Vagina (tissue), 2 donors: ENCODE results near the gene DNAJC4. TPM values are rescaled to one million over a fixed set of nuclear protein-coding genes. Genes with fewer than 3 reads are reported as not detected.
A peak's percentile ranks its signal among the peaks of the same experiment; 100 is the strongest.

Source experiments
- DNase-seq, 2 donors: peaks; one replicate each; pipeline ENCODE4 v3.0.0-alpha.2; 2017; ENCODE audit errors: extremely low spot score in 2 of 2
- H3K27ac ChIP-seq: fragments of 200-600 bp; sonication (generic); one replicate; pipeline ENCODE4 v1.5.1; 2019
- H3K27me3 ChIP-seq: fragments of 200-600 bp; sonication (generic); one replicate; pipeline ENCODE4 v1.5.1; 2019
- H3K36me3 ChIP-seq, 2 donors: fragments of 200-600 bp; sonication (generic); one replicate each; pipeline ENCODE4 v1.5.1; 2017 to 2019
- H3K4me1 ChIP-seq: fragments of 200-600 bp; sonication (generic); one replicate; pipeline ENCODE4 v1.5.1; 2019
- H3K4me3 ChIP-seq, 2 donors: fragments of 200-600 bp; sonication (generic); 1 replicate in 1 of 2; 2 replicates in 1 of 2; pipeline ENCODE4 v1.5.1; 2016 to 2019
- H3K9me3 ChIP-seq: fragments of 200-600 bp; sonication (generic); one replicate; pipeline ENCODE4 v1.5.1; 2019
- POLR2A ChIP-seq, 2 donors: fragments of 450-650 bp; IDR thresholded peaks; one replicate each; pipeline ENCODE4 v1.6.1; 2017; ENCODE audit warnings: antibody characterized with exemption in 2 of 2, mild to moderate bottlenecking in 2 of 2, moderate library complexity in 2 of 2
- POLR2AphosphoS5 ChIP-seq, 2 donors: sonication (generic); formaldehyde crosslinking; IDR thresholded peaks; one replicate each; pipeline ENCODE4 v1.9.0; 2017; ENCODE audit warnings: antibody characterized with exemption in 2 of 2, mild to moderate bottlenecking in 2 of 2, low read depth in 1 of 2; ENCODE audit not compliant: insufficient read depth in 1 of 2
- intact Hi-C: fragments of 100-400 bp; cut with DNase I; formaldehyde crosslinking; loops from one replicate; pipeline ENCODE4 v1.15.1; 2023
- total RNA-seq: library from RNA; depleted of rRNA; stranded (reverse); fragments of >200 nt; gene quantifications from one replicate; pipeline ENCODE4 v1.2.3, GENCODE V29; 2016
- TF ChIP-seq, protein P1 (sequence below), 3 experiments: fragments of 450-650 bp in 2 of 3; fragments of 200-600 bp in 1 of 3; sonication (generic) in 1 of 3; IDR thresholded peaks; one replicate each; pipeline ENCODE4 v1.5.1; 2017 to 2019; ENCODE audit warnings: antibody characterized with exemption in 3 of 3, mild to moderate bottlenecking in 2 of 3, moderate library complexity in 2 of 3

Gene DNAJC4
- total RNA-seq, 1 donor from 2014 or later: 43.7 TPM

DNA sequence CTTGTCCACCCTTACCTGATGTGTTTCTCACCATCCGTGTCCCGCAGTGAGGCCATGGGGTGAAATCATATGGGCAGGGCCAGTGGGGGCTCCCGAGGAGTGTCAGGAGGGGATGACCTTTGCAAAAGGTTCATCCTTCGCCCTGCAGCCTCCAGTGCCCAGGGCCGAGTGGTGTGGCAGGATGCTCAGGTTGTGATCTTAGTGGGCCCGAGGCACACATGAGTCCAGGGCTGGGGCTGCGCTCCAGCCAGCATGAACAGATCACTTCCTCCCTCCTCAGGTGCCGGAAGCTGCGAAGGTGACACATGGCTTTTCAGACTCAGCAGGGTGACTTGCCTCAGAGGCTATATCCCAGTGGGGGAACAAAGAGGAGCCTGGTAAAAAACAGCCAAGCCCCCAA is 7.7 kb downstream of the DNAJC4 start:
- Histone ChIP-seq H3K9me3 (no peaks in the 10 kb centered on the region), H3K4me3 (no peak overlapping the region), H3K27ac (peak overlapping the region; percentile 56), H3K36me3 (peaks cover 0 to 18% of the 10 kb centered on the region in 2 donors), H3K4me1 (peaks cover 57% of the 10 kb centered on the region), H3K27me3 (no peaks in the 10 kb centered on the region)
- no peak for TF ChIP-seq POLR2AphosphoS5 (IDR thresholded peaks at IDR 0.05; ENCODE audit: insufficient read depth in 1 of 2, low read depth in 1 of 2)
- no peak for TF ChIP-seq POLR2A (IDR thresholded peaks at IDR 0.05)
- TF ChIP-seq, protein P1, sequence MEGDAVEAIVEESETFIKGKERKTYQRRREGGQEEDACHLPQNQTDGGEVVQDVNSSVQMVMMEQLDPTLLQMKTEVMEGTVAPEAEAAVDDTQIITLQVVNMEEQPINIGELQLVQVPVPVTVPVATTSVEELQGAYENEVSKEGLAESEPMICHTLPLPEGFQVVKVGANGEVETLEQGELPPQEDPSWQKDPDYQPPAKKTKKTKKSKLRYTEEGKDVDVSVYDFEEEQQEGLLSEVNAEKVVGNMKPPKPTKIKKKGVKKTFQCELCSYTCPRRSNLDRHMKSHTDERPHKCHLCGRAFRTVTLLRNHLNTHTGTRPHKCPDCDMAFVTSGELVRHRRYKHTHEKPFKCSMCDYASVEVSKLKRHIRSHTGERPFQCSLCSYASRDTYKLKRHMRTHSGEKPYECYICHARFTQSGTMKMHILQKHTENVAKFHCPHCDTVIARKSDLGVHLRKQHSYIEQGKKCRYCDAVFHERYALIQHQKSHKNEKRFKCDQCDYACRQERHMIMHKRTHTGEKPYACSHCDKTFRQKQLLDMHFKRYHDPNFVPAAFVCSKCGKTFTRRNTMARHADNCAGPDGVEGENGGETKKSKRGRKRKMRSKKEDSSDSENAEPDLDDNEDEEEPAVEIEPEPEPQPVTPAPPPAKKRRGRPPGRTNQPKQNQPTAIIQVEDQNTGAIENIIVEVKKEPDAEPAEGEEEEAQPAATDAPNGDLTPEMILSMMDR (IDR thresholded peaks at IDR 0.05): no peak
- intact Hi-C loops: loop anchor here (5.0 kb wide), 1 partner anchor 69 kb away; the partner anchor contains the start of gene ESRRA
- no peak for DNase-seq

DNA sequence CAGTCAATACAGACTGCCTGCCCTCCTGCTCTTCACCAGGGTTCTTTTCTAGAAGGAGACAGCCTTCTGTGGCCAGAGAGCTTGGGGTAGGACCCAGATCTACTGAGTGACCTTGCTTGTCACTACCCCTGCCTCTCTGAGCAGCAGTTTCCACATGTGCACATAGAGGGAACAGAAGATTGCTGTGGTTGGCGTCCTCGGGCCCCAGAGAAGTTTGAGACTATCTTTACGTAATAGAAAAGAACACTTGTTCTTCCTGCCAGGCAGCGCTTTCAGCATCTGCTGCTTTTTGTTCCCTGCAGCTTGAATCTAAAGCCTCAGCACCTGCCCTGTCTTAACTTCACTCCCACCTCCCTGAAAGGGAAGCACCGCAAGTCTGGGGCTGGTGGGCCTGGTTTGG is 8.7 kb downstream of the DNAJC4 start:
- no peaks in the 10 kb centered on the region for H3K9me3 ChIP-seq
- H3K27me3 ChIP-seq: no peaks in the 10 kb centered on the region
- no peak for DNase-seq
- TF ChIP-seq POLR2AphosphoS5 (IDR thresholded peaks at IDR 0.05; ENCODE audit: insufficient read depth in 1 of 2, low read depth in 1 of 2) (no peak), POLR2A (IDR thresholded peaks at IDR 0.05) (no peak)
- TF ChIP-seq, protein P1 (IDR thresholded peaks at IDR 0.05): no peak
- peak overlapping the region; percentile 100 for H3K27ac ChIP-seq
- intact Hi-C loops: loop anchor here (5.0 kb wide), 1 partner anchor 68 kb away; the partner anchor contains the start of gene ESRRA
- peaks cover 58% of the 10 kb centered on the region for H3K4me1 ChIP-seq
- H3K36me3 ChIP-seq: peaks cover 0 to 26% of the 10 kb centered on the region in 2 donors
- H3K4me3 ChIP-seq: no peak overlapping the region

DNA sequence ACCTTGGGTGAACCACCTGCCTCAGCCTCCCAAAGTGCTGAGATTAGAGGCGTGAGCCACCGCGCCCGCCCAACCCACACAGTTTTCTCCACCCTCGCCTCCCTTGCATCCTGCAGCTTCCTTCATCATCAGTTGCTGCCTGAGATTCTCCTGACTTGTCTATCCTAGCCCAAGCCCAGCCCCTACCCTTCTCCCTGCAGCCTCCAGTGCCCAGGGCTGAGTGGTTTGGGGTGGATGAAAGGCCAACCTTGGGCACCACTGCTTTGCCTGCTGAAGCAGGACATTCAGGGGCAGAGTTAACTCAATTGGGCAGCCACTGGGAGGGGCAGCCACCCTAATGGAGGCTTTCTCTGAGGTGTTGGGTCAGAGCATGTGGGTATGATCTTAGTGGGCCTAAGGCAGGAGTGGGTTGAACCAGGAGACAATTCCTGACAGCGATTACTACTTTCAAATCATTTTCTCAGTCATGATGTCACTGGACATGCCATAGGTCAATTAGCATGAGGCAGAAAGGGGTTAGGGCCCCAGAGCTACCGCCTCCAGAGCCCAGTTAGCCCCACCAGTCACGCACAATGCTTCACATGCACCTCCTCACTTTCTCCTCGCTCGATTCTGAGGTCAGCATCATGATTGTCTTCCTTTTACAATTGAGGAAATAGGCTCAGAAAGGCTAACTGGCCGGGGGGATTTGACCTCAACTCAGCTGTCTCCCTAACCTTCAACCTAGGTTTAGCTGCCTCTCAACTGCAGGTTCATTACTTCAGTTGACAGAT is 9.5 kb downstream of the DNAJC4 start:
- intact Hi-C loops: loop anchor here (2.0 to 5.0 kb wide), 2 partner anchors 67 to 77 kb away; partner anchors contain the start of genes ESRRA and TRMT112
- no peaks in the 10 kb centered on the region for H3K27me3 ChIP-seq
- H3K4me3 ChIP-seq: peak overlapping the region; percentile 87 to 99
- TF ChIP-seq, protein P1 (IDR thresholded peaks at IDR 0.05): no peak
- TF ChIP-seq POLR2AphosphoS5 (IDR thresholded peaks at IDR 0.05; ENCODE audit: insufficient read depth in 1 of 2, low read depth in 1 of 2) (no peak), POLR2A (IDR thresholded peaks at IDR 0.05) (no peak)
- peaks cover 0 to 30% of the 10 kb centered on the region in 2 donors for H3K36me3 ChIP-seq
- no peak for DNase-seq
- peak overlapping the region; percentile 100 for H3K27ac ChIP-seq
- H3K9me3 ChIP-seq: no peaks in the 10 kb centered on the region
- peaks cover 61% of the 10 kb centered on the region for H3K4me1 ChIP-seq

DNA sequence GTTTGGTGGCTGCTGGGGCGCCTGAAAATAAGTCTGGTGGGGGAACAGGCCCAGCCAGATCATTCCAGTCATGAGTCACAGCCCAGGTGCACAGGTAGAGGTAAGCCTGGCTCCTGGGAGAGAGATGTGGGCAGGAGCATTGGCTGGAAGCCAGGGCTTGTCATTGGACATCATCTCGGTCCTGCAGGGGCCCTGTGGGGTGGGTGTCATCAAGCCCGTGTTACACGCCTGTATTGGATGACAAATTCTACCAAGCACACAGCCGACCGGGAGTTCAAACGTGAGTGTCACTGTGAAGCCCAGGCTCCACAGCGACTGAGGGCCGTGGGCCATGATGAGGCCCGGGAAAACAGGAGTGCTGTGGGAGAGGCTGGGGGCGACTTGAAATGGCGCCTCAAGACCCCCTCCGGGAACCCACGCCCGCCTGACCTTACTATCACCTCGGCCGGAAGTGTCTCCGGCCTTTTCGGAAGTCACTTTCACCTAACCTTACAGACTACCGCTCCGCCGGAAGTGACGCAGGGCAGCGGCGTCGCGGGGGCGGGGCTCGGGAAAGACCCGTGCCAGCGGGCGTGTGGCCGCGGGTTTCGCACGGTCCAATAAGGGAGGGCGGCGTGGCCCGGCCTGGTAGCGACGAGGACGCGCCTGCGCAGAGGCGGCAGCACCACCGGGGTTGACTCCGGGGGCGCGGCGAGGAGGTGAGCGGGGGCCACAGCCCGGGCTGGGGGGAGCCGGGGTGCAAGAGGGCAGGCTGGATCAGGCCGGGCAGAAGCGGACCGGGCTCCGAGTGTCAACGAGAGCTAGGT is 10.3 kb downstream of the DNAJC4 start, which contains the start of gene FKBP2:
FKBP2 (plus strand) TSS at position 661 of the 806 bp plus-strand sequence. CDS start 1,293 bp downstream, outside the sequence.
- Histone ChIP-seq H3K27me3 (no peaks in the 10 kb centered on the region), H3K36me3 (peaks cover 0 to 30% of the 10 kb centered on the region in 2 donors), H3K4me3 (peak within 1 kb of the TSS; percentile 87 to 99), H3K9me3 (no peaks in the 10 kb centered on the region), H3K27ac (peak within 1 kb of the TSS; percentile 100), H3K4me1 (peaks cover 61% of the 10 kb centered on the region)
- TF ChIP-seq POLR2AphosphoS5 (IDR thresholded peaks at IDR 0.05; ENCODE audit: insufficient read depth in 1 of 2, low read depth in 1 of 2) (peak; percentile 85 to 98), POLR2A (IDR thresholded peaks at IDR 0.05) (peak in 1 of 2 donors; percentile 65)
- TF ChIP-seq, protein P1 (IDR thresholded peaks at IDR 0.05): no peak
- intact Hi-C loops: loop anchor here (2.0 kb wide), 1 partner anchor 76 kb away; the partner anchor contains the start of gene TRMT112
- DNase-seq: peak in 1 of 2 donors; percentile 99
